K562 (cell line): ENCODE data around the gene CEP170.
"Not testable (repeated sequence)": the region's sequence is repeated elsewhere in the genome, so short reads cannot be mapped to it uniquely, and the experiment has no call there.

Source experiments
- EGR1 ChIP-seq: fragments of 450-650 bp; conservative IDR thresholded peaks from 2 replicates; pipeline ENCODE4 v1.6.1; 2017; ENCODE audit warnings: mild to moderate bottlenecking
- HMGXB4 ChIP-seq: sonication (generic); formaldehyde crosslinking; IDR thresholded peaks from 2 replicates; pipeline ENCODE4 v1.8.1; 2023; ENCODE audit warnings: mild to moderate bottlenecking, missing genetic modification reagents
- SREBF1 ChIP-seq: fragments of 150-350 bp; IDR thresholded peaks from 2 replicates; pipeline ENCODE4 v1.6.1; 2014; ENCODE audit warnings: antibody characterized with exemption, low read depth, low read length, borderline replicate concordance
- ZBTB33 ChIP-seq: sonication (generic); formaldehyde crosslinking; IDR thresholded peaks from 2 replicates; pipeline ENCODE4 v1.8.1; 2023; ENCODE audit warnings: mild to moderate bottlenecking, missing genetic modification reagents

- TF ChIP-seq SREBF1; HMGXB4 (CRISPR knock-in tag); ZBTB33 (CRISPR knock-in tag); EGR1: not testable (repeated sequence)
Observed at GRCh38 chr1:243118601-243119322, 136.3 kb downstream of the CEP170 start.
